Dermis microvascular lymphatic vessel endothelial cell (primary cell): ENCODE data around the gene GMIP. TPM values are rescaled to one million over a fixed set of nuclear protein-coding genes. Genes with fewer than 3 reads are reported as not detected.
"Not testable (repeated sequence)": the region's sequence is repeated elsewhere in the genome, so short reads cannot be mapped to it uniquely, and the experiment has no call there.

Experiments
- DNase-seq, 2 donors: peaks; one replicate each; pipeline versions ENCODE4 v3.0.0 to v3.0.0-alpha.2; 2010; ENCODE audit warnings: low read depth in 2 of 2
- total RNA-seq: library from RNA; depleted of rRNA; stranded (reverse); fragments of >200 nt; gene quantifications from 2 replicates; pipeline ENCODE4 v1.2.1, GENCODE V29; 2014

The GMIP gene
- total RNA-seq, 1 donor from 2014 or later, result 3.7 TPM

DNA sequence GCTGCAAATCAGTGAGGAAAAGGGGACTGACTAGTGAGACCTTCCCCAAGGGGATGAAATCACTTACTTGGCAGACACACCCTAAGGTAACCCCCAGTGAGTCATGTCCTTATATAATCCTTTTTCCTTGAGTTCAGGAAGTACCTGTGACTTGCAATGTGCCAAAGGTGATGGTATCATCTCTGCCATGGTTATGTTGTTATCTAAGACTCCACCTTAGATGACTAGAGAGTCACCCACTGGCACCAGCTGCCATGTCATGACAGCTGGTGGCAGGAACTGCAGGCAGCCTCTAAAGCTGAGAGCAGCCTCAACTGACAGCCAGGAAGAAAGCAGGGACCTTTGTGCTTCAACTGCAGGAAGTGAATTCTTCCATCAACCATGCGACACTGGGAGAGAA, 37.4 kb downstream of the GMIP start:
- DNase-seq, result no peak

- DNase-seq, result no peak
These were observed 40.6 kb downstream of the GMIP start for GRCh38 chr19:19602713-19603324.

- DNase-seq, result no peak
These were observed 41.2 kb downstream of the GMIP start for GRCh38 chr19:19602136-19602712.

DNA sequence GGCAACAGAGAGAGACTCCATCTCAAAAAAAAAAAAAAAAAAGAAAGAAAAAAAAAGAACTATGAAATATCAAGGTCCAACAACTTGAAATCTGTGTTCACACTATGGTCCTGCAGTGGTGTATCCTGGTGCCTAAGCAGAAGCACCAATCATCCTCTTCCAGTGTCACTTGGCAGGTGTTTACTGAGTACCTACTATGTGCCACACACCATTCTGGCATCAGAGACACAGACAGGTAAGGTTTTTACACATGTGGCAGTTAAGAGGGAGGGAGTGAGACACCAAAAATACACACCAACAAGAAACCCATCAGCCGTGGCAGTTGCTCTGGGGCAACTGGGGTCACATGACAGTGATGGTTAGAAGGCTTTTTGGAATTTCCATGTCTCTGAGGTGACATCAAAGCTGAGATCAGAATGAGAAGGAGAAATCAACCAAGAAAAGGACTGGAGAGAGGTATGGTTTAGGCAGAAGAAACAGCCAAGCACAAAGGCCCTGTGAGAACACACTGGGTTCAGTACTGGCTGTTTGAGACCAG, 42.6 kb downstream of the GMIP start:
- no peak for DNase-seq

DNA sequence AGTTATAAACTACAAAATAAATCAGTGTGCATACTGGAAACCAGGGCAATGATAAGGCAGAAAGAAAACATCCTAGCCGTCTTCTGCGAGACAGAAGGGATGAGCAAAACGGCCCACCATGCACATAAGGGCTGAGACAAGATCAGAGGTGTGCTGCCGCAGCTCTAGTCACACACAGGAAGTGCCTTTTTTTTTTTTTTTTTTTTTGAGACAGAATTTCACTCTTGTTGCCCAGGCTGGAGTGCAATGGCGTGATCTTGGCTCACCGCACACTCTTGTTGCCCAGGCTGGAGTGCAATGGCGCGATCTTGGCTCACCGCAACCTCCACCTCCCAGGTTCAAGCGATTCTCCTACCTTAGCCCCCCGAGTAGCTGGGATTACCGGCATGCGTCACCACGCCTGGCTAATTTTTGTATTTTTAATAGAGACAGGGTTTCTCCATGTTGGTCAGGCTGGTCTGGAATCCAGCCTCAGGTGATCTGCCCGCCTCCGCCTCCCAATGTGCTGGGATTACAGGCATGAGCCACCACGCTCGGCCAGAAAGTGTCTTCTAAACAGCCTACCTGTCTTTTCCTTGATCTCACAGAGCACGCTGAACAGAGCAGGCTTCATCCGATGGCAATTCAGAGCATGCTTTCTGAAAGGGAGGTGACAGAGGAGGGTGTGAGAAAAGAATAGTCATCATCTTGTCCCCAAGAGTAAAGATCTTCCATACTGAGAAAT, 44.6 kb downstream of the GMIP start:
- not testable (repeated sequence) for DNase-seq

GRCh38 chr19:19597809-19598306, 45.6 kb downstream of the GMIP start:
- peak; percentile 11 for DNase-seq

GRCh38 chr19:19595171-19595701, 48.2 kb downstream of the GMIP start:
- no peak for DNase-seq

DNA sequence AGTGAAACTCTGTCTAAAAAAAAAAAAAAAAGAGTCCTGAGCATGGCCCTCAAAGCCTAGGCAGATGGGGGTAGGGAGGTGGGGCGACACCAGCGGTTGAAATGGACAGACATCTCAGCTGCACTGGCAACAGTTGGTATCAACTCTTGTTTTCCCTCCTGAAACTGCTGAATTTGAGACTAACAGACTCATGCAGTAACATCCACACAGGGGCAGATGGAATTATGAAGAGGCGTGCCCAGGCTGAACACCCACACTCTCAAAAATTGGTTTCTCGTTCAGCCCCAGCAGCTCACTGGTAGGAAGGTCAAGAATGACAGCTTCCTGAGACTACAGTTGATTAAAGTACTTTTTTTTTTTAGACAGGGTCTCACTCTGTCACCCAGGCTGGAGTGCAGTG, 49.1 kb downstream of the GMIP start:
- DNase-seq, result no peak

- DNase-seq, result no peak
These were observed 50.8 kb downstream of the GMIP start for GRCh38 chr19:19592690-19593089.

- no peak for DNase-seq
These were observed 52.2 kb downstream of the GMIP start for GRCh38 chr19:19591133-19591825.

DNA sequence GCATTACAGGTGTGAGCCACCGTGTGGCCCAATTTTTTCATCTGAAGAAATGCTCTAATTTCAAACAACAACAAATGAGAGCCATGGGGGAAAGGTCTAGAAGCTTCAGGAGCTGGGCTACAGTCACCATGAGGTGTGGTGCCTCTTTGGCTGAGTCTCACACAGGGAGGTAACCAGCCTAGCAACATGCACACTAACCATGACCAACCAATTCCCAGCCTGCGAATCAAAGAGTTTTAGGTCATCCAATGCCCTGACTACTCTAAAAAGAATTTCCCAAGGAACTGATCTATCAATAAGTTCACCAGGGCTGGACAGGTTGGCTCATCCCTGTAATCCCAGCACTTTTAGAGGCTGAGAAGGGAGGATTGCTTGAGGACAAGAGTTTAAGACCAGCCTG, 54.9 kb downstream of the GMIP start:
- no peak for DNase-seq

DNA sequence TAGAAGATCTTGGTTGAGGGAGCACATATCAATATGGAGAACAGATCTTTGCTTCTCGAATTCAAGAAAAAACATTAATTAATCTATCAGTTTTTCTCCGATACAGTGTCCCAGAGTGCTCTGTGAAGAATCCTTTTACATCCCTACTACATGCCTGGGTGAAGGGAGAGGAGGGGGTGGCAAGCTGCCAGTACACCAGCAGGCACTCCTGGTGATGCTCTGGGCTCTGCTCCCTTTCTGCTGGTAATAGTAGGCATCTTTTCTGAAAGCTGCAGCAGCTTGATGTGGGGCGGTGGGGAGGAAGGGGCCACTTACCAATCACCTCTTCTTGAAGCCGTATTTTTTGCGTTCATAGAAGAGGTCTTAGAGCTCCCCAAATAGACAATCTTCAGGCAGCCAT, 55.7 kb downstream of the GMIP start:
- no peak for DNase-seq

DNA sequence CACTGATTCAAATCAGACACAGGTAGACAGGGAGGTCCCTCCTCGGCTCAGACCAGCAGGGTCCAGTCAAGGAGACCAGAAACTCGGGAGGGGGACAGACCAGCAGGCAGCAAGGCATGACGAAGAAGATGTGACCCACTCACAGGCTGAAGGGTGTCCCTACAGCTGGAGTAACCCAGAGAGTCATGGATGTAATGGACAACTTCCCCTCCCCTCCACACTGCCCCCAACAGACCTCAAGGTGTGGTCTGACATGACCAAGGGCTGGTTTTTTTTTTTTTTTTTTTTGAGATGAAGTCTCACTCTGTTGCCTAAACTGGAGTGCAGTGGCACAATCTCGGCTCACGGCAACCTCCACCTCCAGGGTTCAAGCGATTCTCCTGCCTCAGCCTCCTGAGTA, 59.1 kb downstream of the GMIP start:
- no peak for DNase-seq

DNA sequence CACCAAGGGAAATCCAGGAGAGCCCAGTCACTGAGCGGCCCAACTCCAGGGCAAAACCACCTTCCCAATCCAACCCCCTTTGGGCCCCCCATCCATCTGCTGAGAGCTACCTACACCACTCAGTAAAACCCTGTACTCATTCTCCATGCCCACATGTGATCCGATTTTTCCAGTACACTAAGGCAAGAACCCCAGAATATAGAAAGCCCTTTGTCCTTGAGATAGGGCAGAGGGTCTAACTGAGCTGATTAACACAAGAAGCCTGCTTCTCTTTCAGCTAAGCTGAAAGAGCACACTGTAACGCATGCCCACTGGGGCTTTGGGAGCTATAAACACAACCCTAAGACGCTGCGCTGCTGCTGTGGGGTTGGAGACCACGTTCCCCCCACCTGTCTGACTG, 61.0 kb downstream of the GMIP start:
- DNase-seq, result no peak

DNA sequence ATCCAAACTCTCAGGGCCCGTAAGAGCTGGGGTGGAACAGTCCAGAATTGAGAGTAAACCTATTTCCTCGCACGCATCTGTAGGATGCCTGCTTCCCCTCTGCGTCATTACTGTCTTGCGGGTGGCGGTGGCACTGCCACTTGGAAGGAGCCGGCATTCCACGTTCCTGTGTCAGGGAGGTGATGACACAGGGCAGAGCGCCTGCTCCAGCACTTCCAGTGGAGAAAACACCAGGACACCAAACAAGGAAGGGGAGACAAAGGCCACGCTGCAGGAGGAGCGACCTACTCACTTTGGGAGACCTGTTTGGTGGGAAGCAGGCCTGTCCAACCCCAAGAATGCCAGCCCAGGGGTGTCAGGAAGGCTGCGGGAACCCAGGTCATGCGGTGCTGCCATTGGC, 62.1 kb downstream of the GMIP start:
- no peak for DNase-seq

DNA sequence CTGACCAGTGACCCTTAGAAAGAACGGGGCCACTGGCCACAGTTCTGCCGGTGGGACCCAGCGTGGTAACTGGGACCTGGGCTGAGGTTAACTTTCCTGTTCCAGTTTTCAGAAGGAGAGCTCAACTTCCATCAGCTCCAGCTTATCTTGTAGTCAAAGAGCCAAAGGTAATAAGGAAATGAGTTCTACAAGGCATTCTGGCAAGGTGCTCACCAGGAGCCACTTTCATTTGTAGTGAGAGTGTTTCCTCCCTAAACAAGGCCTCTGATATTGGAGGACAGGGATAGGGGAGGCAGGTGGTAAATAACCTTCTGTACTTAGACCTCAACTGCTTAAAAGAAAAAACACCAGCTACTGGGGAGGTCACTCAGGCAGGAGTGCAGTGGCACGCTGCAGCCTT, 63.0 kb downstream of the GMIP start:
- DNase-seq, result no peak

DNA sequence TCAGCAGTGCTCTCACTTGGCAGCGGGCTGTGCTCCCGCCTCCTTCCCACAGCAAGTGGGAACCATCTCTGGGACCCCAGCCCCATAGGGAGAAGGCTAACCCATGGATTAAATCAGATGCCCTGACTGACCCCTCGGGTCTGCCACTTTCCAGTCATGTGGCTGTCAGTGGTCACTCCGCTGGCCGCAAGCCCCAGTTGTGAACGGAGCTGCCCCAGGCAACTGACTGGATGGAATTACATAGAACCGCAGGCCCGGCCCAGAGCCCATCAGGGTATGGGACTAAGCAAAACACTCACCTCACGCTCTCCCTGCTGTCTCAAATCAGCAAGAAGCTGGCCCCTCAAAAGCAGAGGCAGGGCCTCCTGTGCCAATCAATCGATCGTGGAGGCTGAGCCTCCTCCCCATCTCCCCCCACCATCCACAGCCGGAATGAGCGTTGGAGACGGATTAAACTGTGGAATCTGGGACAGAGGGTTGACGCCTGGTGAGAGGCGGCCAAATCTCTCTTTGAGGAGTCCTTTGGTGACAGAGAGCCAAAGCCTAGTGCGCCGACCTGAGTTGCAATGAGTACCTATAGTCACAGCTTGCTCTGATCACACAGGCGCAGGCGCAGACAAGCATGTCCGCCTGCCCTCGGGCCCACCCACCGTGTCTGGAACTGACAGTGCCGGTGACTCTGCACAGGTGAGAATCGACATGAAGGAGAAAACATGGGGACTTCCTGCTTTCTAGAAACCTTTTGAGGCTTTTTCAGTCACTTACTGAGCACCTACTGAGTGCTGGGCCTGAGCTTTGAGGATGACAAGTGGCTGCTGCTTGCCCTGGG, 63.7 kb downstream of the GMIP start:
- no peak for DNase-seq
